ENCODE data around the gene C1orf105. TPM values are rescaled to one million over a fixed set of nuclear protein-coding genes. Genes with fewer than 3 reads are reported as not detected.

C1orf105 gene
- total and polyA plus RNA-seq, 2 of the 13 experiments (the other 11 are each of a cell fraction or from before 2014, with no cell fraction given), result 0.15 to 0.45 TPM

DNA sequence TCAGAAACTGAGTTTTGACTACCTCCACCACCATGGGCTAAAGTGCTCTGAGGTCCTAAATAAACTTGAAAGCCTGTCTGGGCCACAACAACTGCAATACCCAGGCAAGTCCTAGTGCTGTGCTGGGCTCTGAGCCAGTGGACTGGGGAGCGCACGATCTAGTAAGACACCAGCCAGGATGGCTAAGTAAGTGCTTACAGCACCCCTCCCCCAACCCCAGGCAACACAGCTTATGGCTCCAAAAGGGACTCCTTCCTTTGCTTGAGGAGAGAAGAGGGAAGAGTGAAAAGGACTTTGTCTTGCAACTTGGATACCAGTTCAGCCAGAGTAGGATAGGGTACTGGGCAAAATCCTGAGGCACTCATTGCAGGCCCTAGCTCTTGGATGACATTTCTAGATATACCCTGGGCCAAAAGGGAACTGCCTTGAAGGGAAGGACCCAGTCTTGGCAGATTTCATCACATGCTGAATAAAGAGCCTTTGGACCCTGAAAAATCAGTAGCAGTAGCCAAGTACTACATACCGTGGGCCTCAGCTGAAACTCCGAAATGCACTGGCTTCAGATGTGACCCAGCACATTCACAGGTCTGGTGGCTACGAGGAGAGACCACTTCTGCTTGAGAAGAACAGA lies 1.6 kb downstream of the C1orf105 start:
- ATAC-seq (no peak), DNase-seq (ENCODE audit: low spot score) (no peak), FAIRE-seq (no peak)
- H3K4me2 ChIP-seq (ENCODE audit: low read depth, low read length), result no peak overlapping the region
- H2AFZ ChIP-seq (ENCODE audit: low read length), result no peak overlapping the region
- no peak overlapping the region for H3K9ac ChIP-seq (ENCODE audit: insufficient read depth, low read depth, low read length)
- H3K27ac ChIP-seq (ENCODE audit: extremely low read length, insufficient read depth, low read length), result no peak overlapping the region
- H3K4me1 ChIP-seq (ENCODE audit: insufficient read depth, low read length), result peaks cover 11% of the 10 kb centered on the region
- H3K4me3 ChIP-seq (replicated peaks in 1 of 3; ENCODE audit: insufficient read depth in 1 of 3, low read depth in 2 of 3, low read length in 3 of 3), result no peak overlapping the region
- in situ Hi-C loops (cut with HindIII; ENCODE audit: extremely low pct_ligation_motif_present, low pct_unique_long_range_greater_than_20kb), result loop anchor here (10.0 kb wide), 1 partner anchor 303 kb away; no protein-coding TSS in a partner anchor
- CTCF ChIA-PET (ENCODE audit: low intra/inter-chr PET ratio, low total read pairs), result no interaction called here
- 60% methylated on average over 5 of the region's 5 CpGs for WGBS (ENCODE audit: low lambda C conversion rate)
- no TSS peak for BruUV-seq (replicated peaks)
- POLR2A ChIA-PET, result no interaction called here
- no peaks in the 10 kb centered on the region for H3K9me3 ChIP-seq (ENCODE audit: low read length)
- no peaks in the 10 kb centered on the region for H3K79me2 ChIP-seq (ENCODE audit: insufficient read depth, low read length)
- H3K27me3 ChIP-seq (ENCODE audit: control insufficient read depth in 1 of 2, insufficient read depth in 2 of 2, low read length in 2 of 2), result no peaks in the 10 kb centered on the region
- intact Hi-C loops (cut with micrococcal nuclease; ENCODE audit: unreplicated experiment), result no loop called here
- no peaks in the 10 kb centered on the region for H4K20me1 ChIP-seq (ENCODE audit: insufficient read depth, low read length)
- H3K36me3 ChIP-seq (replicated peaks in 1 of 2; ENCODE audit: control insufficient read depth in 1 of 2, insufficient read depth in 2 of 2, low read length in 2 of 2), result no peaks in the 10 kb centered on the region
- TF ChIP-seq TRIM22 (IDR thresholded peaks at IDR 0.05) (no peak), SRY (CRISPR knock-in tag; IDR thresholded peaks at IDR 0.05) (no peak), TEAD3 (CRISPR knock-in tag; optimal IDR thresholded peaks at IDR 0.05; ENCODE audit: borderline replicate concordance) (no peak), KAT2B (IDR thresholded peaks at IDR 0.05; ENCODE audit: borderline replicate concordance, low read depth, low read length) (no peak), HNF4G (IDR thresholded peaks at IDR 0.05; ENCODE audit: borderline replicate concordance, low read depth, low read length) (no peak), HNF4G (CRISPR knock-in tag; IDR thresholded peaks at IDR 0.05; ENCODE audit: borderline replicate concordance, low read depth) (no peak), ZNF18 (CRISPR knock-in tag; IDR thresholded peaks at IDR 0.05; ENCODE audit: insufficient replicate concordance) (no peak), KAT7 (CRISPR knock-in tag; IDR thresholded peaks at IDR 0.05; ENCODE audit: borderline replicate concordance) (no peak), CENPBD1 (CRISPR knock-in tag; IDR thresholded peaks at IDR 0.05; ENCODE audit: borderline replicate concordance, low read depth) (no peak), BORCS8-MEF2B (CRISPR knock-in tag; IDR thresholded peaks at IDR 0.05) (no peak), CBFB (CRISPR knock-in tag; IDR thresholded peaks at IDR 0.05) (no peak), ZNF142 (CRISPR knock-in tag; IDR thresholded peaks at IDR 0.05) (no peak)
- TF ChIP-seq, protein P1, sequence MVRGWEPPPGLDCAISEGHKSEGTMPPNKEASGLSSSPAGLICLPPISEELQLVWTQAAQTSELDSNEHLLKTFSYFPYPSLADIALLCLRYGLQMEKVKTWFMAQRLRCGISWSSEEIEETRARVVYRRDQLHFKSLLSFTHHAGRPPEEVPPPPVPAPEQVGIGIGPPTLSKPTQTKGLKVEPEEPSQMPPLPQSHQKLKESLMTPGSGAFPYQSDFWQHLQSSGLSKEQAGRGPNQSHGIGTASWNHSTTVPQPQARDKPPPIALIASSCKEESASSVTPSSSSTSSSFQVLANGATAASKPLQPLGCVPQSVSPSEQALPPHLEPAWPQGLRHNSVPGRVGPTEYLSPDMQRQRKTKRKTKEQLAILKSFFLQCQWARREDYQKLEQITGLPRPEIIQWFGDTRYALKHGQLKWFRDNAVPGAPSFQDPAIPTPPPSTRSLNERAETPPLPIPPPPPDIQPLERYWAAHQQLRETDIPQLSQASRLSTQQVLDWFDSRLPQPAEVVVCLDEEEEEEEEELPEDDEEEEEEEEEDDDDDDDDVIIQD (CRISPR knock-in tag; IDR thresholded peaks at IDR 0.05; ENCODE audit: low read depth), result no peak

Data from HepG2 (cell line).